Lower lobe of right lung (tissue), 2 donors: ENCODE results near the gene VEGFC. TPM values are rescaled to one million over a fixed set of nuclear protein-coding genes. Genes with fewer than 3 reads are reported as not detected.

Source experiments
- ATAC-seq, 2 donors: fragments of 200-7000 bp; cut with Tn5 transposase; one replicate each; pipeline ENCODE4 v1.9.1; 2020 to 2022; ENCODE audit warnings: mild to moderate bottlenecking in 2 of 2, moderate library complexity in 2 of 2
- DNase-seq: peaks from one replicate; pipeline ENCODE4 v3.0.0-alpha.2; 2020
- H3K27ac ChIP-seq: fragments of 200-600 bp; one replicate; pipeline ENCODE4 v1.8.0; 2022
- H3K27me3 ChIP-seq: fragments of 200-600 bp; one replicate; pipeline ENCODE4 v1.8.0; 2022; ENCODE audit warnings: low read depth
- H3K36me3 ChIP-seq: fragments of 200-600 bp; one replicate; pipeline ENCODE4 v1.8.0; 2022; ENCODE audit warnings: mild to moderate bottlenecking
- H3K4me1 ChIP-seq: fragments of 200-600 bp; one replicate; pipeline ENCODE4 v1.8.0; 2022
- H3K4me3 ChIP-seq: fragments of 200-600 bp; one replicate; pipeline ENCODE4 v1.8.0; 2022; ENCODE audit warnings: mild to moderate bottlenecking
- H3K9me3 ChIP-seq: fragments of 200-600 bp; one replicate; pipeline ENCODE4 v1.8.0; 2022
- CTCF ChIP-seq: fragments of 200-600 bp; IDR thresholded peaks from one replicate; pipeline ENCODE4 v1.8.0; 2022; ENCODE audit warnings: antibody characterized with exemption, mild to moderate bottlenecking
- intact Hi-C: fragments of 100-400 bp; cut with DNase I; formaldehyde crosslinking; loops from one replicate; pipeline ENCODE4 v1.11.0; 2022
- total RNA-seq: library from RNA; stranded (reverse); fragmentation: NEBNext Ultra II Directional; extraction: Animal tissue kit (Norgen Biotek cat#: 25700); gene quantifications from one replicate; pipeline ENCODE4 v1.2.1, GENCODE V29; 2021
- donor health status: DM: no; HTN: yes; CAD: no; lungs with severe emphysema.

The VEGFC gene
- total RNA-seq, 1 donor from 2014 or later, result 16.1 TPM

GRCh38 chr4:176795441-176795840, 2.7 kb upstream of the VEGFC start:
- intact Hi-C loops, result no loop called here

DNA sequence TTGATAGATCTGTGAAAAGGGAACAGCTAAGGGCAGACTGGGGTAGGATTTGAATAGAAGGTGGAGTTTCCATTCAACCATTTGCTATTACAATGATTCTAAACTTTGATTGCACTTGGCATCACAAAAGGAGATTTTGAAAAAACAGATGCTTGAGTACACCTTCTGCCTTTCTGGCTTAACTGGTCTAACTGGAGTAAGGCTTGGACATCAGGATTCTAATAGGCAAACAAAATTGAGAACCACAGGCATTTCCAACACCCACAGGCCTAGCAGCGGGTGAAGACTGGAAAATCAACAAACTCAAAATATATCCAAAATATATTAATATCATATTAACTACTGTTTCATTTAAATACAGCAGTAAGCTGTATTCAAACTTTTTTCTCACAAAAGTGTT, 1.9 kb upstream of the VEGFC start:
- TF ChIP-seq CTCF, result no peak
- no peak overlapping the region for H3K27ac ChIP-seq
- peaks cover 18% of the 10 kb centered on the region for H3K4me1 ChIP-seq
- H3K27me3 ChIP-seq, result peaks cover 4% of the 10 kb centered on the region
- H3K9me3 ChIP-seq, result no peaks in the 10 kb centered on the region
- no peaks in the 10 kb centered on the region for H3K36me3 ChIP-seq
- intact Hi-C loops, result no loop called here
- DNase-seq, result no peak
- no peak overlapping the region for H3K4me3 ChIP-seq
- ATAC-seq, result no peak

More at GRCh38 chr4:176795441-176795840, 2.7 kb upstream of the VEGFC start:
- H3K36me3 ChIP-seq, result no peaks in the 10 kb centered on the region
- H3K4me1 ChIP-seq, result peaks cover 18% of the 10 kb centered on the region
- no peak overlapping the region for H3K4me3 ChIP-seq
- DNase-seq, result no peak
- peaks cover 4% of the 10 kb centered on the region for H3K27me3 ChIP-seq
- H3K9me3 ChIP-seq, result no peaks in the 10 kb centered on the region
- H3K27ac ChIP-seq, result no peak overlapping the region
- ATAC-seq, result no peak
- no peak for TF ChIP-seq CTCF

- Histone ChIP-seq H3K27me3 (peaks cover 4% of the 10 kb centered on the region), H3K9me3 (no peaks in the 10 kb centered on the region), H3K4me1 (peaks cover 18% of the 10 kb centered on the region), H3K27ac (no peak overlapping the region), H3K4me3 (no peak overlapping the region), H3K36me3 (no peaks in the 10 kb centered on the region)
- intact Hi-C loops, result no loop called here
- ATAC-seq, result peak in 1 of 2 donors; percentile 39
- no peak for TF ChIP-seq CTCF
- DNase-seq, result no peak
Observed at GRCh38 chr4:176794151-176794550, 1.4 kb upstream of the VEGFC start.

DNA sequence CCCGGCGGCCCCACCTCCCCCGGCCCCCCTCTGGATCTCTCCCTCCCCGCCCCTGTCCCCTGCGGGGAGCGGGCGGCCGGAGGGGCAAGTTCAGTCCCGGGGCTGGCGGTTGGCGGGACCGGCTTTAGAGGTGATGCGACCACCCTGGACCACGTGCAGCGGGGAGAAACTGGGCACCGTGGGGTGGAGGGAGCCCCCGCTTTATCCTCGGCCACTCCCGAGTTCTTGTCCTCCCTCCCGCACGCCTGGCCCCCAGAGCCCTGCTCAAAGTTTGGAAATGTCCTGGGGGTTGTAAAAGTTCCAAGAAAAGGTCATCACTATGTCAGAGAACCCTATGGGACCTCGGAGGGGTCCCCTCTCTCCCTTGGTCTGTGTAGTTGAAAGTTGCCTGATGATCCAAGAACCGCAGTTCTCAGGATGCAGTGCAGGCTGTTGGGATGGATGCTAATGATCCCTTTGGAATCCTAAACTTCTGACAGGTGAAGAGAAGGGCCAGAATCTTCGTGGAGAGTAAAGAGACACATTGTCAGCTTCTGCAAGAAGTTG, 411 bp upstream of the VEGFC start:
- peaks cover 25% of the 10 kb centered on the region for H3K4me1 ChIP-seq
- H3K27ac ChIP-seq, result peak overlapping the region; percentile 36
- ATAC-seq (peak in 1 of 2 donors; percentile 6), DNase-seq (no peak)
- peak overlapping the region; percentile 72 for H3K4me3 ChIP-seq
- intact Hi-C loops, result no loop called here
- H3K36me3 ChIP-seq, result no peaks in the 10 kb centered on the region
- TF ChIP-seq CTCF, result no peak
- H3K27me3 ChIP-seq, result peaks cover 4% of the 10 kb centered on the region
- H3K9me3 ChIP-seq, result no peaks in the 10 kb centered on the region

DNA sequence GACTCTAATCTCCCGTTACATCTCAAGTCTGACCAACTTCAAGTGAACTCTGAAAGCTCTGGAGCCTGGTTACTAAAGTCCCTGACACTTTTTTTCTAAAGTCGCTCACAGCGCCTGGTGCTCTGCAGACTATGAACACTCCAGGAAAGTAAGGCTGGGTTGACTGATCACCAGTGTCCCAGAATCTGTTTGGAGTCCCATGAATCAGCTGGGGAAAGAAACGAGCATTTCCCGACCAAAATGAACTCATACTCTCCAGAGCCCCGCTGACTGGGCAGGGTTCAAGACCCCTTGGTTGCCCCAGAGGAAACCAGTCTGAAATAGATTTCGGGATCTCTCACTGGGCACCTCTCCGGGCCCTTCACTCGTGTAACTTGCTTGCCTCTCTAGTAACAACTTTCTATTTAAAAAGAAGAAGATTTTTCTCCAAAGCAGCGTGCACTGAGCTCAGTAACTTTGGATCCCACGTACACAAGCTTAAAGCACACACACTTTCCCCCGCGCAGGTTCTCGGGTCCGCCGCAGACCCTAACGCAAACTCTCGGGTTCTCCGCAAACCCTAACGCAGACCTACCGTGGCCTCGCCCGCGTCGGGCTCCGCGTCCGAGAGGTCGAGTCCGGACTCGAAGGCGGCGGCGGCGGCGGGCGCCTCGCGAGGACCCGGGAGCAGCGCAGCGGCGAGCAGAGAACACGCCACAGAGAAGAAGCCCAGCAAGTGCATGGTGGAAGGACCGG, 964 bp downstream of the VEGFC start:
- ATAC-seq (peak; percentile 37 to 58), DNase-seq (peak; percentile 47)
- Histone ChIP-seq H3K4me1 (peaks cover 25% of the 10 kb centered on the region), H3K36me3 (no peaks in the 10 kb centered on the region), H3K27ac (peak overlapping the region; percentile 79), H3K4me3 (peak overlapping the region; percentile 72), H3K27me3 (peaks cover 4% of the 10 kb centered on the region), H3K9me3 (no peaks in the 10 kb centered on the region)
- no peak for TF ChIP-seq CTCF
- intact Hi-C loops, result no loop called here
